GM21528 (cell line): ENCODE data around the gene ZFYVE1.
"Not testable (repeated sequence)": the region's sequence is repeated elsewhere in the genome, so short reads cannot be mapped to it uniquely, and the experiment has no call there.

Experiments used
- ATAC-seq: cut with Tn5 transposase; IDR thresholded peaks from one replicate; pipeline ENCODE4 v1.9.1; 2021; ENCODE audit warnings: mild to moderate bottlenecking, moderate library complexity; ENCODE audit not compliant: unreplicated experiment, low FRiP score

ZFYVE1 gene

GRCh38 chr14:73026845-73027542 lies at the start of gene ZFYVE1:
Gene ZFYVE1 (minus strand): TSS chr14:73027106. CDS start chr14:73024508, 2,598 bp downstream.
- peak; percentile 96 for ATAC-seq

- no peak for ATAC-seq
Measured at GRCh38 chr14:73069585-73069984, 42.7 kb upstream of the ZFYVE1 start.

GRCh38 chr14:73058922-73059673 lies 32.2 kb upstream of the ZFYVE1 start:
- peak; percentile 18 for ATAC-seq

GRCh38 chr14:73058224-73058921 lies 31.5 kb upstream of the ZFYVE1 start, which contains the start of gene RBM25:
Gene RBM25 (plus strand): TSS chr14:73058534. CDS start chr14:73071642, 13,108 bp downstream.
- ATAC-seq: peak; percentile 91

GRCh38 chr14:73057944-73058223 lies 31.0 kb upstream of the ZFYVE1 start:
- ATAC-seq: no peak

- no peak for ATAC-seq
Measured at GRCh38 chr14:73055251-73055650, 28.3 kb upstream of the ZFYVE1 start.

- no peak for ATAC-seq
Measured at GRCh38 chr14:73049428-73049827, 22.5 kb upstream of the ZFYVE1 start.

- no peak for ATAC-seq
Measured at GRCh38 chr14:73047808-73048207, 20.9 kb upstream of the ZFYVE1 start.

GRCh38 chr14:73036706-73037450 lies 10.0 kb upstream of the ZFYVE1 start:
- not testable (repeated sequence) for ATAC-seq

GRCh38 chr14:73027984-73028383 lies 1.1 kb upstream of the ZFYVE1 start:
- no peak for ATAC-seq

- ATAC-seq: no peak
Measured at GRCh38 chr14:73027546-73027945, 640 bp upstream of the ZFYVE1 start.

GRCh38 chr14:73026243-73026844 lies 562 bp downstream of the ZFYVE1 start:
- ATAC-seq: no peak

- ATAC-seq: no peak
Measured at GRCh38 chr14:73025544-73025943, 1.4 kb downstream of the ZFYVE1 start.

- ATAC-seq: no peak
Measured at GRCh38 chr14:73022051-73022450, 4.9 kb downstream of the ZFYVE1 start.

- not testable (repeated sequence) for ATAC-seq
Measured at GRCh38 chr14:73016011-73016410, 10.9 kb downstream of the ZFYVE1 start.

GRCh38 chr14:73015552-73015951 lies 11.4 kb downstream of the ZFYVE1 start:
- not testable (repeated sequence) for ATAC-seq

GRCh38 chr14:73014105-73014504 lies 12.8 kb downstream of the ZFYVE1 start:
- ATAC-seq: no peak

- not testable (repeated sequence) for ATAC-seq
Measured at GRCh38 chr14:73011189-73011588, 15.7 kb downstream of the ZFYVE1 start.

- ATAC-seq: no peak
Measured at GRCh38 chr14:73008501-73008900, 18.4 kb downstream of the ZFYVE1 start.

GRCh38 chr14:73007835-73008234 lies 19.1 kb downstream of the ZFYVE1 start:
- ATAC-seq: no peak
